Central memory CD8-positive, alpha-beta T cell (primary cell): ENCODE measurements around the gene DIP2C.
"Not testable (repeated sequence)": the region's sequence is repeated elsewhere in the genome, so short reads cannot be mapped to it uniquely, and the experiment has no call there.

Experiments
- ATAC-seq: fragments of 150-1000 bp; cut with Tn5 transposase; replicated peaks from 2 replicates; pipeline ENCODE4 v1.10.0; 2022; ENCODE audit warnings: mild to moderate bottlenecking, moderate FRiP score, moderate number of reproducible peaks; ENCODE audit not compliant: poor library complexity, severe bottlenecking; ENCODE audit errors: extremely low read depth
- DNase-seq, 2 donors: peaks; one replicate each; pipeline ENCODE4 v3.0.0; 2021; ENCODE audit warnings: low spot score in 2 of 2
- H3K27ac Mint-ChIP-seq: one replicate; pipeline ENCODE4 v1.8.0; 2022; ENCODE audit warnings: low read depth, mild to moderate bottlenecking, moderate library complexity, mixed read lengths
- H3K27me3 Mint-ChIP-seq: one replicate; pipeline ENCODE4 v1.8.0; 2022; ENCODE audit warnings: mixed read lengths
- H3K36me3 Mint-ChIP-seq: one replicate; pipeline ENCODE4 v1.8.0; 2022; ENCODE audit warnings: mild to moderate bottlenecking, moderate library complexity, mixed read lengths; ENCODE audit not compliant: insufficient read depth
- H3K4me1 Mint-ChIP-seq: one replicate; pipeline ENCODE4 v1.8.0; 2022; ENCODE audit warnings: mixed read lengths
- H3K4me3 Mint-ChIP-seq: one replicate; pipeline ENCODE4 v1.8.0; 2022; ENCODE audit warnings: mild to moderate bottlenecking, moderate library complexity, mixed read lengths
- H3K9me3 Mint-ChIP-seq: one replicate; pipeline ENCODE4 v1.8.0; 2022; ENCODE audit warnings: mixed read lengths

The DIP2C gene

GRCh38 chr10:637771-638195 is 51.7 kb downstream of the DIP2C start:
- Mint-ChIP-seq H3K36me3 (no peaks in the 10 kb centered on the region), H3K9me3 (no peaks in the 10 kb centered on the region), H3K27me3 (peaks cover 38% of the 10 kb centered on the region), H3K4me1 (no peaks in the 10 kb centered on the region), H3K27ac (no peak overlapping the region), H3K4me3 (no peak overlapping the region)
- ATAC-seq: no peak
- no peak for DNase-seq

GRCh38 chr10:637221-637620 is 52.2 kb downstream of the DIP2C start:
- DNase-seq (no peak), ATAC-seq (no peak)
- Mint-ChIP-seq H3K4me1 (no peaks in the 10 kb centered on the region), H3K27ac (no peak overlapping the region), H3K36me3 (no peaks in the 10 kb centered on the region), H3K27me3 (peaks cover 38% of the 10 kb centered on the region), H3K4me3 (no peak overlapping the region), H3K9me3 (no peaks in the 10 kb centered on the region)

- Mint-ChIP-seq H3K36me3 (no peaks in the 10 kb centered on the region), H3K4me1 (no peaks in the 10 kb centered on the region), H3K9me3 (no peaks in the 10 kb centered on the region), H3K27me3 (peaks cover 38% of the 10 kb centered on the region), H3K27ac (no peak overlapping the region), H3K4me3 (no peak overlapping the region)
- DNase-seq: no peak
- no peak for ATAC-seq
Observed at GRCh38 chr10:636769-637168, 52.7 kb downstream of the DIP2C start.

GRCh38 chr10:636016-636730 is 53.3 kb downstream of the DIP2C start:
- no peak for ATAC-seq
- peaks cover 38% of the 10 kb centered on the region for H3K27me3 Mint-ChIP-seq
- H3K9me3 Mint-ChIP-seq: no peaks in the 10 kb centered on the region
- H3K27ac Mint-ChIP-seq: no peak overlapping the region
- H3K4me1 Mint-ChIP-seq: no peaks in the 10 kb centered on the region
- no peak overlapping the region for H3K4me3 Mint-ChIP-seq
- H3K36me3 Mint-ChIP-seq: no peaks in the 10 kb centered on the region
- DNase-seq: no peak

DNA sequence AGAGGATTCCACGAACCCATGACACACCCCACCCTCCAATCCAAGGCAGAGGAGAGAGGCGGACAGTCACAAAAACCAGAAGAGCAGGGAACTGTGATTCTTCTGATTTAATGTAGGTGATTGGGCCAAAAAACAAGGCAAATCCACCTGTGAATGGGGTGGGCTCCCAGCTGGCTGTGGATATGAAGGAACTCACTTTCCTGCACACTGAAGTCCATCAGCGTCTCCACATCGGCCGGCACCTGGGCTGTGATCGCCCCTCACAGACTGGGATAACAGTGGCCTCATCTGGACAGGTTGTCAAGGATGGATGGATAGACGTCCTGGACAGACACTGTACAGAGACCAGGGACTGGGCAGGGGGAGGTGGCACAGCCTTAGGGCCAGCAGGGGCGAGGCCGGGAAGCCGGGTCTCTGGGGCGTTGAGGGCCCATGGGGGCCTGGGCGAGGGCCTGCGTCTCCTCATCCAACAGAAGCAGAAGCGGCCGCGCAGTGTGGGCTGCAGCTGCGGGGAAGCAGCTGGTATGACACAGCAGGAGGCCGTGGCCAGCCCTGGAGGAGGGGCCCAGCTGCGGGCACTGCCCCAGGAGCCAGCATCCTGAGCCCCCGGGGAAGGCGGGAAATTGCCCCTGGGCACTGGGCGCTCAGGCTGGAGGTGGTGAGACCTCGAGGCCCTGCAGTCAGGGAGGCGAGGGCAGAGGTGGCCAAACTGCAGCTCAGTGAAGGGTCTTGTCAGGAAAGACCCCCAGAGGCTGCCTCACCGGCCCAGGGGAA is 54.2 kb downstream of the DIP2C start:
- Mint-ChIP-seq H3K4me3 (no peak overlapping the region), H3K36me3 (no peaks in the 10 kb centered on the region), H3K4me1 (no peaks in the 10 kb centered on the region), H3K27ac (no peak overlapping the region), H3K9me3 (no peaks in the 10 kb centered on the region), H3K27me3 (peaks cover 39% of the 10 kb centered on the region)
- ATAC-seq (no peak), DNase-seq (no peak)

DNA sequence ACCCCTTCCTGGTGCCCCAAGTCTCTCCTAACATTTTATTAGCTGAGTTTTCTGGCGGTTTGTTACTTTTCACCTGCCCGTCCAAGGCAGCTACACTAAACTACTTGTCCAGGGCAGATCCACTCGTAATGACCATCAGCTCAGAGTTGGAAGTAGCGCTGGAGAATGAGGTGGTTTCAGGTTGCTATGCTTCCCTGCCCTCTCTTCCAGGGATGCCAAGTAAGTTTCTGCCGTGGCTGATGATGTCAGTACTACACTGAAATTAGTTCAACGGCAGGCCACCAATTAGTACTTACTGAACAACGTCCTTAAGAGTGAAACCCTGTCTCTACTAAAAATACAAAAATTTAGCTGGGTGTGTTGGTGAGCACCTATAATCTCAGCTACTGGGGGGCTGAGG is 55.2 kb downstream of the DIP2C start:
- H3K27ac Mint-ChIP-seq: no peak overlapping the region
- peaks cover 49% of the 10 kb centered on the region for H3K27me3 Mint-ChIP-seq
- H3K4me1 Mint-ChIP-seq: no peaks in the 10 kb centered on the region
- no peak for ATAC-seq
- DNase-seq: no peak
- H3K4me3 Mint-ChIP-seq: no peak overlapping the region
- no peaks in the 10 kb centered on the region for H3K36me3 Mint-ChIP-seq
- H3K9me3 Mint-ChIP-seq: no peaks in the 10 kb centered on the region

GRCh38 chr10:633279-634245 is 55.9 kb downstream of the DIP2C start:
- H3K27me3 Mint-ChIP-seq: peaks cover 55% of the 10 kb centered on the region
- no peaks in the 10 kb centered on the region for H3K9me3 Mint-ChIP-seq
- H3K27ac Mint-ChIP-seq: no peak overlapping the region
- DNase-seq: no peak
- ATAC-seq: no peak
- no peaks in the 10 kb centered on the region for H3K36me3 Mint-ChIP-seq
- no peak overlapping the region for H3K4me3 Mint-ChIP-seq
- no peaks in the 10 kb centered on the region for H3K4me1 Mint-ChIP-seq

DNA sequence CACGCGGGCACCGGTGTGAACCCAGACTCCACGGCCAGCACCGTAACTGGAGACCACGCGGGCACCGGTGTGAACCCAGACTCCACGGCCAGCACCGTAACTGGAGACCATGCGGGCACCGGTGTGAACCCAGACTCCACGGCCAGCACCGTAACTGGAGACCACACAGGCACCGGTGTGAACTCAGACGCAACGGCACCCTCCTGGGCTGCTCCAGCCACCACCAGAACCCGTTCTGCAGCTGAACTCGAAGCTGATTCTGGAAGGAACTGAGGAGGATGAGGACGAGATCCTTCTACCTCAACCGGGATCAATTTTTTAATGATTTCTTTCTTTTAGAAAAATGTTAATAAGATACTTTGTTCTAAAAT is 56.7 kb downstream of the DIP2C start:
- DNase-seq, H3K9me3 Mint-ChIP-seq, H3K4me3 Mint-ChIP-seq, H3K4me1 Mint-ChIP-seq, H3K36me3 Mint-ChIP-seq, H3K27ac Mint-ChIP-seq, ATAC-seq: not testable (repeated sequence)
- H3K27me3 Mint-ChIP-seq: peaks cover 57% of the 10 kb centered on the region

DNA sequence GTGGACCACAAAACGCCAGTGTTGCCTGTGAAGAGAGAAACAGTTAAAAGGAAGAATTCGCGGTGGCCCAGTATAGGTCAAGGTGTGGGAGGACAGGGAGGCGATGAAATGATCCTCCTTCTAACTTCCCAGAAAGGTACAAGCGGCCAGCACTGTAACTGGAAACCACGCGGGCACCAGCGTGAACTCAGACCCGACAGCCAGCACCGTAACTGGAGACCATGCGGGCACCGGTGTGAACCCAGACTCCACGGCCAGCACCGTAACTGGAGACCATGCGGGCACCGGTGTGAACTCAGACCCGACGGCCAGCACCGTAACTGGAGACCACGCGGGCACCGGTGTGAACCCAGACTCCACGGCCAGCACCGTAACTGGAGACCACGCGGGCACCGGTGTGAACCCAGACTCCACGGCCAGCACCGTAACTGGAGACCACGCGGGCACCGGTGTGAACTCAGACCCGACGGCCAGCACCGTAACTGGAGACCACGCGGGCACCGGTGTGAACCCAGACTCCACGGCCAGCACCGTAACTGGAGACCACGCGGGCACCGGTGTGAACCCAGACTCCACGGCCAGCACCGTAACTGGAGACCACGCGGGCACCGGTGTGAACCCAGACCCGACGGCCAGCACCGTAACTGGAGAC is 57.2 kb downstream of the DIP2C start:
- not testable (repeated sequence) for H3K4me3 Mint-ChIP-seq, ATAC-seq, H3K9me3 Mint-ChIP-seq, DNase-seq, H3K4me1 Mint-ChIP-seq, H3K27ac Mint-ChIP-seq, H3K36me3 Mint-ChIP-seq
- H3K27me3 Mint-ChIP-seq: peaks cover 52% of the 10 kb centered on the region

DNA sequence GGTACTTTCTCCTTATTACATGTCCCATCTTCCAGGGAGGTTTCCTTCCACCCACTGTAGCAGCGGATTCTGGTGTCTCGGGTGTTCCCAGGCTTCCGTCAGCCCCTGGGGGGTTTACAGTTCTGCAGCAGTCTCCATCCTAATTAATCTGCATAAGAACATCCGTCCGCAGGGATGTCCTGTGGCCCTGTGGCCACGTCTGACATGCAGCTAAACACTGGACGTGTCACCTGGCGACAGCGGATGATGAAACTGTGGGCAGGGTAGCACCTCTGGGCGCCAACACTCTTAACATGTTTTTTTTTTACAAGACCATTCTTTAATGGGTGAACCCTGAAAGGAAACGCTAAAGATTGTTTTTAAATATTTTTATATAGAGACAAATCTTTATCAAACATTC is 58.2 kb downstream of the DIP2C start:
- no peaks in the 10 kb centered on the region for H3K4me1 Mint-ChIP-seq
- H3K27ac Mint-ChIP-seq: no peak overlapping the region
- no peak for DNase-seq
- peaks cover 48% of the 10 kb centered on the region for H3K27me3 Mint-ChIP-seq
- H3K4me3 Mint-ChIP-seq: no peak overlapping the region
- peaks cover 2% of the 10 kb centered on the region for H3K36me3 Mint-ChIP-seq
- no peak for ATAC-seq
- H3K9me3 Mint-ChIP-seq: no peaks in the 10 kb centered on the region

DNA sequence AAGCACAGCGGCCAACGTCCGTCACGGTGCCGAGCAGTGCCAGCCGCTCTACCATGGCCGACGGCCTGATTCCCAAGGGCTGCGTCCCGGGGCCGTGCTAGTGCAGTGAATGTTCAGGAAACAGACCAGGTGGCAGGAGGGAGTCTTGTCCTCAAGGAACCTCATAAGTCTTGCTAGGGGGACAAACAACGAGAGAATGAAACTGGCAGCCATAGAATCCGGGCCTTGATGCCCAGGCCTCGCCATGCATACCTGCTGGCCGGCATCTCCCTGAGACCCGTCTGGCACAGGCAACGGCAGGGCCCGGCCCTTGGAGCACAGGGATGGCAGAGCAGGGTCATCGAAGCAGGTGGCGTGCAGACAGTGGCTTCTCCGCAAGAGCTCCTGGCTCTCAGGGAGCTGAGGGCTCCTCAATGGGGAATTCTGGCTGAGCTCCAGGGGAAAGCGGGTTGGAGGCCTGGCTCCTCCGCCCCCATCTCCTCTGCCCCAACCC is 58.8 kb downstream of the DIP2C start:
- Mint-ChIP-seq H3K4me1 (no peaks in the 10 kb centered on the region), H3K9me3 (no peaks in the 10 kb centered on the region), H3K36me3 (peaks cover 2% of the 10 kb centered on the region), H3K27me3 (peaks cover 51% of the 10 kb centered on the region), H3K4me3 (no peak overlapping the region), H3K27ac (no peak overlapping the region)
- DNase-seq (no peak), ATAC-seq (no peak)
